ENCODE results near the gene TMED6. TPM values are rescaled to one million over a fixed set of nuclear protein-coding genes. Genes with fewer than 3 reads are reported as not detected.

Gene TMED6
- 1.2 TPM in 1 of 2 replicates, not detected in the other for total RNA-seq

DNA sequence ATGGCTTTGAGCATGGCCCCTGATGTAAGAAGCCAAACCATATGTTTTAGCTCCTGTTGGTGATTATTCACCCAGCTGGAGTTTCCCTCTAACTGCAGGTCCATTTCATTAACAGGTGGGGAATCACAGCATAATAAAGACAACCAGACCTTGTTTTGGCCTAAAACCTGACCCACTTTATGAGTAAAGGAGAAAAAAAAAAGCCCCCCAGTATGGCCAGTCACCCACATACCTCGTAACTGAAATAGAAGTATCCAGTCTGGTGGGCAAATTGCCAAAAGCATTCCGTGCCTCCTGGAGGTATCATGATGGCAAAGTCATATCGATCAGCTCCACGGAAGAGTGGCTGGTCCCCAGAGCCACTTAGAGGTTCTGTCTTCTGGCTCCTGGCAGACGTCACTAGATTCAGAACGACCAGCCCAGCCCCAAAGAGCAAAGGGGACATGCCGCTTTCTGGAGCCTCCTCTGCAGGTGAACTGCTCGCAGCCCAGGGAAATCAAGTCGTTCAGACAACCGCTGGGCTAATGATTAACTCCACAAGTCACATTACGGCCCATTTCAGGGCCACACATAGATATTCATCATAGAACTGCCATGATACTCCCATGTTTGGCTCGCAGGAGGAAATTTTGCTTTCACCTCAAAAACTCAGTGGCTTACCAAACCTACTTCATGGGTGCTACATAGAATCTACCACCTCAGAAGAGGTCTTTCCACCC is at the start of gene TMED6:
Gene TMED6, minus strand, starts transcription at position 478 of the 719 bp plus-strand sequence. Its CDS starts 33 bp downstream, at position 445.

DNA sequence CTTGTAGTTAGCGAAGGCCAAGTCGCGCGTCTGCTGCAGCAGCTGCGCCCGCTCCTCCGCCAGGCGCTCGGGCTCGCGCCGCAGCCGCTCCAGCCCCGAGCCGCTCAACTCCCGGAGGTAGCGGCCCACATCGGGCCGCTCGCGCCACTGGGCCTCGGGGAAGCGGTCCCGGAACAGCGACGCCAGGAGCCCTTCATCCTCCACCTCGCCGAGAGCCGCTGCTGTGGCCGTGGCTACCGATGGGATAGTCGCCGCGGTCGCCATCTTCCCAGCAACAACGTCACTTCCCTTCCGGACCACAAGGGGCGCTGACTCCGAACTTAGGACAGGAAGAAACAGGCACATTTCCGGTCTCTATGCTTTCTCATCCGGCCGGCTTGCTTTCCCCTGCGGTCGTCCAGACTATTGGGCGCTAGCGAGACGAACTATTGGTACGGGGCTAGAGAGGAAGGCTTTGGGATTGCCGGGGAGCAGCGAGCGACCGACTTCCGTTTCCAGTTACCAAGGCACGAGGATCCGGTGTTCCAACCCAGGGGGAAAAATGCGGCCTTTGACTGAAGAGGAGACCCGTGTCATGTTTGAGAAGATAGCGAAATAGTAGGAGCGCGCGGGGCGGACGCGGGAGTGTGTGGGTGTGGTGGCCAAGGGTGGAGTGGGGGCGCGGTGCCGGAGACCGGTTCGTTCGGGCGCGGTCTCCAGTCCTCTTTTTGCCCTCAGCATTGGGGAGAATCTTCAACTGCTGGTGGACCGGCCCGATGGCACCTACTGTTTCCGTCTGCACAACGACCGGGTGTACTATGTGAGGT is 12.1 kb downstream of the TMED6 start, which contains the start of the genes COG8 and NIP7:
Gene COG8, minus strand, starts transcription at position 276 of the 806 bp plus-strand sequence. Its CDS starts 12 bp downstream, at position 264.
Gene NIP7, plus strand, starts transcription at position 484 of the 806 bp plus-strand sequence. Its CDS starts 58 bp downstream, at position 542.

DNA sequence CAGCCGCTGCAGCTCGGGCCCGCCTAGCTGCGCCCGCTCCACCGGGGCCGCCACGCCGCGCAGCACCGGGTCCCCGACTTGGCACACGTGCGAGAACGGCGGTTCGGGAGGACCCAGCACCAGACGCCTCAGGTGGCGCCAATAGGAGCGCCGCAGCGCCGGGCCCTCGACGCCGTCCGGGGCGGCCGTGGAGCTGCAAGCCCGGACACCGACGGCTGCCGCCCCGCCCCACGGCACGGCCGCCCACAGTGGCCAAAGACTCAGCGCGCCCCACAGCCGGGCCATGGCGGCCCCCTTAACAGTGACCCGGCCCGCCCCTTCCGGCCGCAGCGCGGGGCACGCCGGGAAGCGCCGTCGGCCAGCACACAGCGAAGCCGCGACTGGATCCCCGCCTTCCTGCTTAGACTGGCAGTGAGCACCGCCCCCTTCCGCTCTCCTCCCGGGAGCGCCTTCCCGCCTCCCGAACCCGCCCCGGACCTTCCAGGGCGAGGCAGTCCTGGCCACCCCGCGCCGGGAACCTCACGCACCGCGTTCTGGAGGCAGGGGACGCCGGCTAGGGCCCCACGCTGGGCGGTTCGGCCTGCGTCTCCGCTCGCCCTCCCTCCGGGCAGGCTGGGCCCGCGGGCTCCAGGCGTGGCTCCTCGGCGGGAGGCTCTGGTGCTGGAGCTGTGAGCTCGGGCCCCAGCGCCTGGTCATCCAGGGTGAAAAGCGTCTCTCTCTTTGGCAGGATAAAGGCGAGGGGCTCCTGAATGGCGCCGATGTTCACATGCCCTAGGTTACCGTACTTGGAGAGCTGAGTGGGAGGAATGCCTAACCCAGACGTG is 21.1 kb downstream of the TMED6 start, which contains the start of gene PDF:
Gene PDF, minus strand, starts transcription at position 303 of the 824 bp plus-strand sequence. Its CDS starts 18 bp downstream, at position 285.

DNA sequence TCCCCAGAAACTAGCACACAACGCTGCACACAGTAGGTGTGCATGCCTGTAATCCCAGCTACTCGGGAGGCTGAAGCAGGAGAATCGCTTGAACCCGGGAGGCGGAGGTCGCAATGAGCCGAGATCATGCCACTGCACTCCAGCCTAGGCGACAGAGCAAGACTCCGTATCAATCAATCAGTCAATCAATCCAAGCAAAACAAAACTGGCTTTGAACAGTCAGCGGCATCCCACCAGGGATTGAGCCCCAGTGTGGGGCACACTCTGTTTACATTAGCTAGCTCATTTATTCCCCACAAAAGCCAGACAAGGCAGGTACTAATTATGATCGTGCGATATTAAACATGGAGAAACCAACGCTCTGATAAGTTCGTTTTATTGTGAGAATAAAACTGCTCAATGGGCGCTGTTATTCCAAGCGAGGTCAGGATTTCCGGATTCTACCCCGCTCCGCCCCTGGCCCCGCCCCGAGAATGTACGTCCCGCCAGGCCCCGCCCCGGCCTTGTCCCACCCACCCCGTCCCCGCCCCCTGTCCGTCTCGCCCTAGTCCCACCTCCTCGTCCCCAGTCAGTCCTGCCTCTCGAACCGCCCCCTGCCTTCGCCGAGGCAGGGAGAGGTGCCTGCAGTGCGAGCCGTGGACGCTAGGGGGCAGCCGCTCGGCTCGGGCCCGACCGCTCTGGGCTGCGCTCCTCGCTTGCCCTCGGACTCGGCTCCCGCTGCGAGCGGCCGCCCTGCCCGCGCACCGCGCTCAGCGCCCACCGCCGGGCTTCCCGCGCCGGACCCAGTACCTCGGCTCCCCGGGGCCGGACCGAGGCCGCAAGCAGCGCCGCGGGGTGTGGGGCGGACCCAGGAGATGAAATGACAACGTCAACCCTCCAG is 40.7 kb downstream of the TMED6 start, which contains the start of gene VPS4A:
Gene VPS4A, plus strand, starts transcription at position 698 of the 880 bp plus-strand sequence. Its CDS starts 162 bp downstream, at position 860.

Other genes with a start within 250 kb of the TMED6 start
- 1.2 TPM in 1 of 2 replicates, not detected in the other for gene HAS3, start 246.1 kb downstream of the TMED6 start, total RNA-seq
- gene CHTF8, start 219.2 kb downstream of the TMED6 start, total RNA-seq, result 64.4 and 103 TPM in 2 replicates
- gene UTP4, start 219.1 kb downstream of the TMED6 start, total RNA-seq, result 11.4 and 16.5 TPM in 2 replicates
- gene SNTB2, start 164.6 kb downstream of the TMED6 start, total RNA-seq, result 12.6 and 12.9 TPM in 2 replicates
- gene VPS4A, start 40.4 kb downstream of the TMED6 start, total RNA-seq, result 30.2 and 33.7 TPM in 2 replicates
- 5.9 and 11.3 TPM in 2 replicates for gene PDF, start 21.2 kb downstream of the TMED6 start, total RNA-seq
- gene COG8, start 12.2 kb downstream of the TMED6 start, total RNA-seq, result 35.3 and 54.5 TPM in 2 replicates
- 14.5 and 17.9 TPM in 2 replicates for gene NIP7, start 12.0 kb downstream of the TMED6 start, total RNA-seq
- 8.2 and 12.6 TPM in 2 replicates for gene TERF2, start 34.2 kb upstream of the TMED6 start, total RNA-seq
- gene CYB5B, start 72.8 kb upstream of the TMED6 start, total RNA-seq, result 46.7 and 49.1 TPM in 2 replicates
- 24.7 and 31.8 TPM in 2 replicates for gene NFAT5, start 214.2 kb upstream of the TMED6 start, total RNA-seq